HUES64 (cell line): Measurements from ENCODE around the gene CCDC12.

Source experiments
- H3K27ac ChIP-seq: 2 replicates; pipeline ENCODE4 v1.7.0; 2013; ENCODE audit warnings: low read depth, low read length, inconsistent platforms
- H3K27me3 ChIP-seq: 2 replicates; pipeline ENCODE4 v1.6.1; 2013; ENCODE audit warnings: mild to moderate bottlenecking, low read length; ENCODE audit not compliant: insufficient read depth
- H3K36me3 ChIP-seq: 2 replicates; pipeline ENCODE4 v1.6.1; 2013; ENCODE audit warnings: mild to moderate bottlenecking, low read length; ENCODE audit not compliant: insufficient read depth
- H3K4me1 ChIP-seq: 2 replicates; pipeline ENCODE4 v1.6.1; 2013; ENCODE audit warnings: mild to moderate bottlenecking, low read length, moderate library complexity; ENCODE audit not compliant: insufficient read depth
- H3K4me3 ChIP-seq: 2 replicates; pipeline ENCODE4 v1.5.1; 2013; ENCODE audit warnings: mild to moderate bottlenecking, low read length, moderate library complexity
- H3K9ac ChIP-seq: 2 replicates; pipeline ENCODE4 v1.6.1; 2013; ENCODE audit warnings: mild to moderate bottlenecking, low read depth, low read length
- H3K9me3 ChIP-seq: 2 replicates; pipeline ENCODE4 v1.6.1; 2013; ENCODE audit warnings: low read depth, low read length; ENCODE audit not compliant: insufficient read depth
- WGBS: fragments of 150-250, 120-280 bp; methylation state at CpG from one replicate; pipeline ENCODE4 v1.1.7; 2013; ENCODE audit warnings: missing lambda C conversion rate; 5-methylcytosine and 5-hydroxymethylcytosine counted together

Gene CCDC12

GRCh38 chr3:46923559-46924350 is 52.8 kb downstream of the CCDC12 start:
- H3K9ac ChIP-seq = no peak overlapping the region
- 61% methylated on average over 11 of the region's 11 CpGs for WGBS
- H3K4me1 ChIP-seq = no peaks in the 10 kb centered on the region
- no peak overlapping the region for H3K4me3 ChIP-seq
- no peak overlapping the region for H3K27ac ChIP-seq
- H3K36me3 ChIP-seq = peaks cover 88% of the 10 kb centered on the region
- H3K27me3 ChIP-seq = no peaks in the 10 kb centered on the region
- no peaks in the 10 kb centered on the region for H3K9me3 ChIP-seq

GRCh38 chr3:46922871-46923558 is 53.5 kb downstream of the CCDC12 start:
- peaks cover 7% of the 10 kb centered on the region; the same call in 1 of the 2 replicates for H3K9me3 ChIP-seq
- 93% methylated on average over 16 of the region's 16 CpGs for WGBS
- H3K36me3 ChIP-seq = peaks cover 88% of the 10 kb centered on the region
- no peak overlapping the region for H3K27ac ChIP-seq
- no peaks in the 10 kb centered on the region for H3K27me3 ChIP-seq
- H3K4me1 ChIP-seq = no peaks in the 10 kb centered on the region
- no peak overlapping the region for H3K9ac ChIP-seq
- H3K4me3 ChIP-seq = no peak overlapping the region

- no peak overlapping the region for H3K27ac ChIP-seq
- H3K36me3 ChIP-seq = peaks cover 90% of the 10 kb centered on the region
- WGBS = 96% methylated on average over 4 of the region's 4 CpGs
These were observed 54.1 kb downstream of the CCDC12 start for GRCh38 chr3:46922426-46922825.

GRCh38 chr3:46921871-46922271 is 54.7 kb downstream of the CCDC12 start:
- peaks cover 93% of the 10 kb centered on the region for H3K36me3 ChIP-seq
- H3K27me3 ChIP-seq = no peaks in the 10 kb centered on the region
- peaks cover 15% of the 10 kb centered on the region for H3K9me3 ChIP-seq
- H3K9ac ChIP-seq = no peak overlapping the region
- no peak overlapping the region for H3K4me3 ChIP-seq
- no peaks in the 10 kb centered on the region for H3K4me1 ChIP-seq
- no peak overlapping the region for H3K27ac ChIP-seq
- 97% methylated on average over 7 of the region's 7 CpGs for WGBS

More at GRCh38 chr3:46922426-46922825, 54.1 kb downstream of the CCDC12 start:
- H3K4me3 ChIP-seq = no peak overlapping the region
- H3K4me1 ChIP-seq = no peaks in the 10 kb centered on the region
- H3K27me3 ChIP-seq = no peaks in the 10 kb centered on the region
- H3K9ac ChIP-seq = no peak overlapping the region
- peaks cover 13% of the 10 kb centered on the region for H3K9me3 ChIP-seq

GRCh38 chr3:46921041-46921440 is 55.5 kb downstream of the CCDC12 start:
- no peaks in the 10 kb centered on the region for H3K27me3 ChIP-seq
- no peak overlapping the region for H3K4me3 ChIP-seq
- H3K9ac ChIP-seq = no peak overlapping the region
- H3K9me3 ChIP-seq = peaks cover 15% of the 10 kb centered on the region
- 95% methylated on average over 4 of the region's 4 CpGs for WGBS
- H3K4me1 ChIP-seq = no peaks in the 10 kb centered on the region
- H3K36me3 ChIP-seq = peaks cover 89% of the 10 kb centered on the region
- no peak overlapping the region for H3K27ac ChIP-seq

- 96% methylated on average over 4 of the region's 4 CpGs for WGBS
- no peak overlapping the region for H3K9ac ChIP-seq
- H3K4me1 ChIP-seq = no peaks in the 10 kb centered on the region
- peaks cover 70% of the 10 kb centered on the region for H3K36me3 ChIP-seq
- no peak overlapping the region for H3K27ac ChIP-seq
- peaks cover 15% of the 10 kb centered on the region for H3K9me3 ChIP-seq
- no peaks in the 10 kb centered on the region for H3K27me3 ChIP-seq
- no peak overlapping the region for H3K4me3 ChIP-seq
These were observed 57.9 kb downstream of the CCDC12 start for GRCh38 chr3:46918634-46919033.

- Histone ChIP-seq H3K27me3 (no peaks in the 10 kb centered on the region), H3K4me3 (no peak overlapping the region), H3K36me3 (peaks cover 68% of the 10 kb centered on the region), H3K9ac (no peak overlapping the region), H3K27ac (no peak overlapping the region), H3K4me1 (no peaks in the 10 kb centered on the region), H3K9me3 (peaks cover 15% of the 10 kb centered on the region)
- 94% methylated on average over 1 of the region's 1 CpG for WGBS
These were observed 58.3 kb downstream of the CCDC12 start for GRCh38 chr3:46918202-46918601.

GRCh38 chr3:46917257-46917656 is 59.3 kb downstream of the CCDC12 start:
- Histone ChIP-seq H3K4me1 (no peaks in the 10 kb centered on the region), H3K9ac (no peak overlapping the region), H3K27me3 (no peaks in the 10 kb centered on the region), H3K4me3 (no peak overlapping the region), H3K36me3 (peaks cover 58% of the 10 kb centered on the region), H3K9me3 (peaks cover 15% of the 10 kb centered on the region), H3K27ac (no peak overlapping the region)
- WGBS = 99% methylated on average over 2 of the region's 3 CpGs

- H3K9ac ChIP-seq = no peak overlapping the region
- peaks cover 15% of the 10 kb centered on the region for H3K9me3 ChIP-seq
- peaks cover 54% of the 10 kb centered on the region for H3K36me3 ChIP-seq
- whole genome bisulfite sequencing = 93% methylated on average over 3 of the region's 3 CpGs
- no peak overlapping the region for H3K4me3 ChIP-seq
- no peaks in the 10 kb centered on the region for H3K4me1 ChIP-seq
- no peaks in the 10 kb centered on the region for H3K27me3 ChIP-seq
- no peak overlapping the region for H3K27ac ChIP-seq
These were observed 59.7 kb downstream of the CCDC12 start for GRCh38 chr3:46916799-46917198.

GRCh38 chr3:46916278-46916677 is 60.3 kb downstream of the CCDC12 start:
- H3K4me3 ChIP-seq = no peak overlapping the region
- WGBS = 82% methylated on average over 1 of the region's 1 CpG
- H3K27ac ChIP-seq = no peak overlapping the region
- peaks cover 49% of the 10 kb centered on the region for H3K36me3 ChIP-seq
- peaks cover 15% of the 10 kb centered on the region for H3K9me3 ChIP-seq
- H3K4me1 ChIP-seq = no peaks in the 10 kb centered on the region
- no peak overlapping the region for H3K9ac ChIP-seq
- H3K27me3 ChIP-seq = no peaks in the 10 kb centered on the region

- no peak overlapping the region for H3K4me3 ChIP-seq
- H3K36me3 ChIP-seq = peaks cover 39% of the 10 kb centered on the region
- H3K27me3 ChIP-seq = no peaks in the 10 kb centered on the region
- H3K4me1 ChIP-seq = no peaks in the 10 kb centered on the region
- no peak overlapping the region for H3K27ac ChIP-seq
- H3K9me3 ChIP-seq = peaks cover 15% of the 10 kb centered on the region
- 93% methylated on average over 8 of the region's 8 CpGs for WGBS
- no peak overlapping the region for H3K9ac ChIP-seq
These were observed 61.2 kb downstream of the CCDC12 start for GRCh38 chr3:46915297-46915822.
